ENCODE measurements around the gene NEURL3. TPM values are rescaled to one million over a fixed set of nuclear protein-coding genes. Genes with fewer than 3 reads are reported as not detected.
"Not testable (repeated sequence)": the region's sequence is repeated elsewhere in the genome, so short reads cannot be mapped to it uniquely, and the experiment has no call there.

The NEURL3 gene
- total RNA-seq, 1 experiment from 2014 or later: 4.2 TPM

DNA sequence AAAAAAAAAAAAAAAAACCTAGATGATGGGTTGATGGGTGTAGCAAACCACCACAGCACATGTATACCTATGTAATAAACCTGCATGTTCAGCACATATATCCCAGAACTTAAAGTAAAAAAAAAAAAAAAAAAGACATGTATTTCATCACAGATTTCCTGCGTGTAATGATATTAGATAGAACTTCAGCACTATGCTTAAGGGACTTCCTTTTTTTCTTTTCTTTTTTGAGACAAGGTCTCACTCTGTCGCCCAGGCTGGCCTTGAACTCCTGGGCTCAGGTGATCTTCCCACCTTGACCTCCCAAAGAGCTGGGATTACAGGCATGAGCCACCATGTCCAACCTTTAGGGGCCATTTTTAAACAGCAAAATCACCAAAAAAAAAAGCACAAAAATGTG, 42.0 kb downstream of the NEURL3 start:
- TF ChIP-seq, protein P1, sequence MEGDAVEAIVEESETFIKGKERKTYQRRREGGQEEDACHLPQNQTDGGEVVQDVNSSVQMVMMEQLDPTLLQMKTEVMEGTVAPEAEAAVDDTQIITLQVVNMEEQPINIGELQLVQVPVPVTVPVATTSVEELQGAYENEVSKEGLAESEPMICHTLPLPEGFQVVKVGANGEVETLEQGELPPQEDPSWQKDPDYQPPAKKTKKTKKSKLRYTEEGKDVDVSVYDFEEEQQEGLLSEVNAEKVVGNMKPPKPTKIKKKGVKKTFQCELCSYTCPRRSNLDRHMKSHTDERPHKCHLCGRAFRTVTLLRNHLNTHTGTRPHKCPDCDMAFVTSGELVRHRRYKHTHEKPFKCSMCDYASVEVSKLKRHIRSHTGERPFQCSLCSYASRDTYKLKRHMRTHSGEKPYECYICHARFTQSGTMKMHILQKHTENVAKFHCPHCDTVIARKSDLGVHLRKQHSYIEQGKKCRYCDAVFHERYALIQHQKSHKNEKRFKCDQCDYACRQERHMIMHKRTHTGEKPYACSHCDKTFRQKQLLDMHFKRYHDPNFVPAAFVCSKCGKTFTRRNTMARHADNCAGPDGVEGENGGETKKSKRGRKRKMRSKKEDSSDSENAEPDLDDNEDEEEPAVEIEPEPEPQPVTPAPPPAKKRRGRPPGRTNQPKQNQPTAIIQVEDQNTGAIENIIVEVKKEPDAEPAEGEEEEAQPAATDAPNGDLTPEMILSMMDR (IDR thresholded peaks at IDR 0.05; ENCODE audit: insufficient read depth in 1 of 2, low read depth in 1 of 2, low read length in 1 of 2, severe bottlenecking in 1 of 2, unreplicated experiment in 1 of 2): no peak
- H3K36me3 ChIP-seq (ENCODE audit: control insufficient read depth, insufficient read depth, low read length): no peaks in the 10 kb centered on the region
- H3K9me3 Mint-ChIP-seq (ENCODE audit: unreplicated experiment): no peaks in the 10 kb centered on the region
- peaks cover 5% of the 10 kb centered on the region; the same call in 1 of the 2 replicates for H3K9me3 ChIP-seq
- no peaks in the 10 kb centered on the region for H3K4me1 ChIP-seq
- no peak overlapping the region for H3K4me3 ChIP-seq (ENCODE audit: low read depth, low read length)
- H3K36me3 Mint-ChIP-seq (ENCODE audit: insufficient read depth, unreplicated experiment): no peaks in the 10 kb centered on the region
- ChIA-PET CTCF (no interaction called here), POLR2A (no interaction called here)
- BruUV-seq (replicated peaks): no TSS peak
- intact Hi-C loops (cut with micrococcal nuclease; ENCODE audit: unreplicated experiment): no loop called here
- no peak overlapping the region for H3K4me3 Mint-ChIP-seq (ENCODE audit: unreplicated experiment)
- DNase-seq: no peak
- no peaks in the 10 kb centered on the region for H3K27me3 Mint-ChIP-seq (ENCODE audit: insufficient read depth, unreplicated experiment)
- H3K27me3 ChIP-seq (replicated peaks; ENCODE audit: control insufficient read depth, insufficient read depth, low read length): no peaks in the 10 kb centered on the region
- H3K27ac Mint-ChIP-seq (ENCODE audit: unreplicated experiment): no peak overlapping the region
- H3K4me1 Mint-ChIP-seq (ENCODE audit: low read depth, unreplicated experiment): no peaks in the 10 kb centered on the region

DNA sequence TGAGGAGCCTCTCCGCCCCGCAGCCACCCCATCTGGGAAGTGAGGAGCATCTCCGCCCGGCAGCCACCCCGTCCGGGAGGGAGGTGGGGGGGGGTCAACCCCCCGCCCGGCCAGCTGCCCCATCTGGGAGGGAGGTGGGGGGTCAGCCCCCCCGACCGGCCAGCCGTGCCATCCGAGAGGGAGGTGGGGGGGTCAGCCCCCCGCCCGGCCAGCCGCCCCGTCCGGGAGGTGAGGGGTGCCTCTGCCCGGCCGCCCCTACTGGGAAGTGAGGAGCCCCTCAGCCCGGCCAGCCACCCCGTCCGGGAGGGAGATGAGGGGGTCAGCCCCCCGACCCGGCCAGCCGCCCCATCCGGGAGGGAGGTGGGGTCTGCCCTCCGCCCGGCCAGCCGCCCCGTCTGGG, 43.5 kb downstream of the NEURL3 start:
- H3K4me1 Mint-ChIP-seq (ENCODE audit: low read depth, unreplicated experiment); H3K27ac Mint-ChIP-seq (ENCODE audit: unreplicated experiment); H3K4me1 ChIP-seq; H3K27me3 ChIP-seq (replicated peaks; ENCODE audit: control insufficient read depth, insufficient read depth, low read length); H3K27me3 Mint-ChIP-seq (ENCODE audit: insufficient read depth, unreplicated experiment); H3K36me3 Mint-ChIP-seq (ENCODE audit: insufficient read depth, unreplicated experiment); CTCF ChIA-PET; H3K9me3 Mint-ChIP-seq (ENCODE audit: unreplicated experiment); intact Hi-C loops (cut with micrococcal nuclease; ENCODE audit: unreplicated experiment); DNase-seq; BruUV-seq (replicated peaks); H3K4me3 ChIP-seq (ENCODE audit: low read depth, low read length); H3K36me3 ChIP-seq (ENCODE audit: control insufficient read depth, insufficient read depth, low read length); POLR2A ChIA-PET; H3K4me3 Mint-ChIP-seq (ENCODE audit: unreplicated experiment); H3K9me3 ChIP-seq: not testable (repeated sequence)

DNA sequence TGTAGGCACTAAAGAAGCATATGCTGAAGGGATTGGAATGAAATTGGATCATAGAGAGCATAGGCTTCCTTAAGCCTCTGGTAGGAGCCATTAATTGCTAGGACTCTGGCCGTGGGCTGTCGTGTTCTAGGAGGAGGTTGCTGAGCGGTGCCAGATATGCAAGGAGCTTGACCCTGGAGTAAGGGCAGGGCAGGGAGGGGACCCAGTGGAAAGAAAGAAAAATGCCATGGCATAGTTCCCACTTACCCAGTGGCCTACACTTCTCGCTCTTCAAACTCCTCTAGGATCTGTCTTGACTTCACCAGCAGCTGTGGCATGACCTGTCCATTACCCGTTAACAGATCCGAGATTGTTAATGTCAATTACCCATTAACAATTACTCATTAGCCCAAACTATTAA, 53.1 kb downstream of the NEURL3 start:
- no TSS peak for BruUV-seq (replicated peaks)
- TF ChIP-seq, protein P1 (IDR thresholded peaks at IDR 0.05; ENCODE audit: insufficient read depth in 1 of 2, low read depth in 1 of 2, low read length in 1 of 2, severe bottlenecking in 1 of 2, unreplicated experiment in 1 of 2): no peak

DNA sequence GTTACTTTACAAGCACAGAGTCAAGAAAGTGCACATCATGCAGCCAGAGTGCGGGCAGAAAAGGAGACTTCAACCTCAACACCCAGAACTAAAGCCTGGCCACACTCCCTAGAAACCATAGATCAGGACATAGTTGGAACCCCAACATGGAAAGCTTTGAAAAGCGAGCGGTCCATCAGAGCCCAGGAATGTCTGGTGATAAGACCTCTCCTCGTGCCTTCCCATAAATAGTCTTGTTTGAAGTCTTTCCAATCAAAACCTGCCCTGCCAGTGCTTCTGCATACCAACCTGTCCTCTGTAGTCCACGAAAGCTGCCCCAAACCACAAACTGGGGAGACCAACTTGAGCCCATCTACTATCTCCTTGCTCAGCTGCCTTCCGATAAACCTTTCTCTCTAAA, 55.5 kb downstream of the NEURL3 start:
- CTCF ChIA-PET: interaction anchor here (2.8 kb wide), 1 partner anchor 60 kb away, joined by 7 read pairs; no protein-coding TSS in a partner anchor
- H3K27me3 Mint-ChIP-seq (ENCODE audit: insufficient read depth, unreplicated experiment): no peaks in the 10 kb centered on the region
- peaks cover 20% of the 10 kb centered on the region for H3K4me1 Mint-ChIP-seq (ENCODE audit: low read depth, unreplicated experiment)
- H3K36me3 Mint-ChIP-seq (ENCODE audit: insufficient read depth, unreplicated experiment): no peaks in the 10 kb centered on the region
- Histone ChIP-seq H3K4me1 (peaks cover 26% of the 10 kb centered on the region), H3K9me3 (peaks cover 12% of the 10 kb centered on the region; the same call in 1 of the 2 replicates), H3K27me3 (replicated peaks; ENCODE audit: control insufficient read depth, insufficient read depth, low read length) (no peaks in the 10 kb centered on the region), H3K4me3 (ENCODE audit: low read depth, low read length) (no peak overlapping the region), H3K36me3 (ENCODE audit: control insufficient read depth, insufficient read depth, low read length) (no peaks in the 10 kb centered on the region)
- DNase-seq: peak; percentile 70 to 79
- no TSS peak for BruUV-seq (replicated peaks)
- POLR2A ChIA-PET: no interaction called here
- intact Hi-C loops (cut with micrococcal nuclease; ENCODE audit: unreplicated experiment): loop anchor here (1.0 kb wide), 2 partner anchors 42 to 56 kb away; partner anchors contain the start of gene NEURL3
- H3K4me3 Mint-ChIP-seq (ENCODE audit: unreplicated experiment): peak overlapping the region; percentile 20
- peaks cover 12% of the 10 kb centered on the region for H3K9me3 Mint-ChIP-seq (ENCODE audit: unreplicated experiment)
- peak overlapping the region; percentile 79 for H3K27ac Mint-ChIP-seq (ENCODE audit: unreplicated experiment)
- TF ChIP-seq, protein P1 (IDR thresholded peaks at IDR 0.05; ENCODE audit: insufficient read depth in 1 of 2, low read depth in 1 of 2, low read length in 1 of 2, severe bottlenecking in 1 of 2, unreplicated experiment in 1 of 2): no peak

More for the DNA sequence above, 53.1 kb downstream of the NEURL3 start:
- Mint-ChIP-seq H3K36me3 (ENCODE audit: insufficient read depth, unreplicated experiment) (no peaks in the 10 kb centered on the region), H3K4me3 (ENCODE audit: unreplicated experiment) (no peak overlapping the region), H3K27ac (ENCODE audit: unreplicated experiment) (no peak overlapping the region), H3K9me3 (ENCODE audit: unreplicated experiment) (peaks cover 12% of the 10 kb centered on the region), H3K4me1 (ENCODE audit: low read depth, unreplicated experiment) (peaks cover 20% of the 10 kb centered on the region), H3K27me3 (ENCODE audit: insufficient read depth, unreplicated experiment) (no peaks in the 10 kb centered on the region)
- Histone ChIP-seq H3K4me3 (ENCODE audit: low read depth, low read length) (no peak overlapping the region), H3K4me1 (peaks cover 26% of the 10 kb centered on the region), H3K9me3 (peaks cover 12% of the 10 kb centered on the region; the same call in 1 of the 2 replicates), H3K36me3 (ENCODE audit: control insufficient read depth, insufficient read depth, low read length) (no peaks in the 10 kb centered on the region), H3K27me3 (replicated peaks; ENCODE audit: control insufficient read depth, insufficient read depth, low read length) (no peaks in the 10 kb centered on the region)
- intact Hi-C loops (cut with micrococcal nuclease; ENCODE audit: unreplicated experiment): no loop called here
- no peak for DNase-seq
- ChIA-PET POLR2A (no interaction called here), CTCF (no interaction called here)
